HepG2 (cell line): ENCODE measurements around the gene TRDMT1.

ENCODE experiments used
- ASH2L ChIP-seq: fragments of 300-600, 200-600 bp; sonication (generic); IDR thresholded peaks from 2 replicates; pipeline ENCODE4 v1.7.0; 2017; ENCODE audit warnings: low read depth, mild to moderate bottlenecking, moderate library complexity, mixed read lengths, low read length; ENCODE audit not compliant: insufficient read length
- IKZF1 ChIP-seq: fragments of 450-650 bp; IDR thresholded peaks from 2 replicates; pipeline ENCODE4 v1.7.1; 2016
- ZNF431 ChIP-seq: sonication (generic); formaldehyde crosslinking; IDR thresholded peaks from 2 replicates; pipeline ENCODE4 v1.9.0; 2022; ENCODE audit warnings: missing genetic modification reagents, low read depth, mild to moderate bottlenecking, borderline replicate concordance
- TF ChIP-seq, protein P1 (sequence below): sonication (generic); formaldehyde crosslinking; IDR thresholded peaks from 2 replicates; pipeline ENCODE4 v1.4.0; 2020; ENCODE audit warnings: missing genetic modification reagents

DNA sequence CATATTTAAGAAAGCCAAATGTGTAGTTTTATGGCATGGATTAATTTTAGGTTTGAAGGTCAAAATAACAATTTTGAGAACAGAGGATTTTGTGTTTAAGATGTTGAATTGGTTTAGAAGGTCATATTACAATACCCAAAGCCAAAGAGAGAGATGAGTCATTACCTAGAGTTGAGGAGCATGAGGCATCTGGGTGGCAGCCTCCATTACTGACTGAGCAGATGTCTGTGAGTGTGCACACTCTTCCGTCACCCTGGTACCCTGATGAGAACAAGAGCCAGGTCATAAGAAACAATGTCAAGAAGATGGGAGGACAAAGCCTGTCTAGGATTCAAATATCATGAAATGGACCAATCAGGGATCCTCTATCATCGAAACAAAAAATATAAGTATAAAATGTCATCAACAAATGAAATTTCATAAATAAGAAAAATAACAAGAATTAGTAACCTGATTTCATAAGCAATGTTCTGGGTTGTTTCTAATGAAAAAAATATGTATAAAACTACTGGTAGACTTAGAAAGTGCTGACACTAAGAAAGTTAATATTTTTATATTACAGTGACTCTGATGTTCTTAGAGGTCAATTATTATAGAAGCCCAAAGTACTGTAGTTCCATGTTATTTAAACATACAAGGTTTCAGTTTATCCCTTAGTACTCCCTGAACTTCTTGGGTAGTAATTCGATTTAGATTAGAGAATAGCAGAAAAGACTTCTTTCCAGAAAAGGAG is 91.8 kb downstream of the TRDMT1 start:
- TF ChIP-seq ZNF431 (CRISPR knock-in tag) (no peak), ASH2L (no peak), IKZF1 (no peak)
- TF ChIP-seq, protein P1, sequence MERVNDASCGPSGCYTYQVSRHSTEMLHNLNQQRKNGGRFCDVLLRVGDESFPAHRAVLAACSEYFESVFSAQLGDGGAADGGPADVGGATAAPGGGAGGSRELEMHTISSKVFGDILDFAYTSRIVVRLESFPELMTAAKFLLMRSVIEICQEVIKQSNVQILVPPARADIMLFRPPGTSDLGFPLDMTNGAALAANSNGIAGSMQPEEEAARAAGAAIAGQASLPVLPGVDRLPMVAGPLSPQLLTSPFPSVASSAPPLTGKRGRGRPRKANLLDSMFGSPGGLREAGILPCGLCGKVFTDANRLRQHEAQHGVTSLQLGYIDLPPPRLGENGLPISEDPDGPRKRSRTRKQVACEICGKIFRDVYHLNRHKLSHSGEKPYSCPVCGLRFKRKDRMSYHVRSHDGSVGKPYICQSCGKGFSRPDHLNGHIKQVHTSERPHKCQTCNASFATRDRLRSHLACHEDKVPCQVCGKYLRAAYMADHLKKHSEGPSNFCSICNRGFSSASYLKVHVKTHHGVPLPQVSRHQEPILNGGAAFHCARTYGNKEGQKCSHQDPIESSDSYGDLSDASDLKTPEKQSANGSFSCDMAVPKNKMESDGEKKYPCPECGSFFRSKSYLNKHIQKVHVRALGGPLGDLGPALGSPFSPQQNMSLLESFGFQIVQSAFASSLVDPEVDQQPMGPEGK = no peak
